Fibroblast of the aortic adventitia (primary cell): ENCODE data around the gene HNF1A. TPM values are rescaled to one million over a fixed set of nuclear protein-coding genes. Genes with fewer than 3 reads are reported as not detected.

Source experiments
- DNase-seq: peaks from one replicate; pipeline ENCODE4 v3.0.0-alpha.2; 2010; ENCODE audit warnings: low read depth
- H3K4me3 ChIP-seq: 2 replicates; pipeline ENCODE4 v1.5.1; 2011; ENCODE audit warnings: low read depth, mild to moderate bottlenecking, control low read depth, low read length, moderate library complexity
- total RNA-seq: library from RNA; depleted of rRNA; stranded (reverse); fragments of >200 nt; gene quantifications from 2 replicates; pipeline ENCODE4 v1.2.3, GENCODE V29; 2012; ENCODE audit warnings: low replicate concordance
- TF ChIP-seq, protein P1 (sequence below): IDR thresholded peaks from 2 replicates; pipeline ENCODE4 v1.5.1; 2011; ENCODE audit warnings: mild to moderate bottlenecking, low read length, control low read depth, inconsistent platforms; ENCODE audit not compliant: insufficient read depth

The HNF1A gene
- total RNA-seq, 1 donor: 0.09 TPM

DNA sequence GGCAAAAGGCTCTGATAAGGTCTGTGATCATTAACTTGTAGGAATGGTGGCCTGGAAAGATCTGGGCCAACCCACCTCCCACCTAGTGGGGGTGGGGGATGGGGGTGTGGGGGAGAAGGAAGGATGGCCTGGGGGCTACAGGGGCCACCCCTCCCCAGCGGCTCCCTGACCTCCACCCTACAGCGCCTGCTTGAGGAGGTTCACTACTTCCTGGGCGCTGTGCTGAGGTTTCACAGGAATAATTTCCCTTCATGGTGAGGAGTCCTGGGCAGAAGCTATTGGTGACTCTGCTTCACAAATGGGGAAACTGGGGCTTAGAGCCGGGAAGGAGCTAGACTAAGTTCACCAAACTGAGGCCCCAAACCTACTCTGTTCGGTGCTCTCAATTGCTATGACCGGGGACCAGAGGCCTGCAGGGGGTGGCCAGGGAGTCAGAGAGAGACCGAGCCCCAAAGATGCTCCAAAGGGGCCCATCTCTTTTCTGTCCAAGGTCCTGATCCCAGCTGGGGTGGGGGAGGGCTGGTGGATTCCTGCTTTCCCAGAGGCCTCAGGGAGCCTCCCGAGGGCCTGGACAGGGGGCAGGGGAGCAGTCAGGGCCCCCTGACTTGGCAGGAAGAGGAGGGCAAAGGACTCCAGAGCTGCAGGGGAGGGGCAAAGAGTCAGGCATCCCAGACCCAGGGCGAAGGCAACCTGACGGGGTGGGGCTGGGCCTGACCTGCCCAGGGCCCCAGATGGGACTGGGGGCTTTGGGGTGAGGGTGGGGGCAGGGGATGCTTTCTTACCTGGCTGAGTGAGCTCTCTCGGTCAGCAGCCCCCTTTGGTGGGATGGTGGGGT, 1.7 kb downstream of the HNF1A start:
- TF ChIP-seq, protein P1, sequence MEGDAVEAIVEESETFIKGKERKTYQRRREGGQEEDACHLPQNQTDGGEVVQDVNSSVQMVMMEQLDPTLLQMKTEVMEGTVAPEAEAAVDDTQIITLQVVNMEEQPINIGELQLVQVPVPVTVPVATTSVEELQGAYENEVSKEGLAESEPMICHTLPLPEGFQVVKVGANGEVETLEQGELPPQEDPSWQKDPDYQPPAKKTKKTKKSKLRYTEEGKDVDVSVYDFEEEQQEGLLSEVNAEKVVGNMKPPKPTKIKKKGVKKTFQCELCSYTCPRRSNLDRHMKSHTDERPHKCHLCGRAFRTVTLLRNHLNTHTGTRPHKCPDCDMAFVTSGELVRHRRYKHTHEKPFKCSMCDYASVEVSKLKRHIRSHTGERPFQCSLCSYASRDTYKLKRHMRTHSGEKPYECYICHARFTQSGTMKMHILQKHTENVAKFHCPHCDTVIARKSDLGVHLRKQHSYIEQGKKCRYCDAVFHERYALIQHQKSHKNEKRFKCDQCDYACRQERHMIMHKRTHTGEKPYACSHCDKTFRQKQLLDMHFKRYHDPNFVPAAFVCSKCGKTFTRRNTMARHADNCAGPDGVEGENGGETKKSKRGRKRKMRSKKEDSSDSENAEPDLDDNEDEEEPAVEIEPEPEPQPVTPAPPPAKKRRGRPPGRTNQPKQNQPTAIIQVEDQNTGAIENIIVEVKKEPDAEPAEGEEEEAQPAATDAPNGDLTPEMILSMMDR: no peak
- DNase-seq: no peak
- H3K4me3 ChIP-seq: no peak overlapping the region

DNA sequence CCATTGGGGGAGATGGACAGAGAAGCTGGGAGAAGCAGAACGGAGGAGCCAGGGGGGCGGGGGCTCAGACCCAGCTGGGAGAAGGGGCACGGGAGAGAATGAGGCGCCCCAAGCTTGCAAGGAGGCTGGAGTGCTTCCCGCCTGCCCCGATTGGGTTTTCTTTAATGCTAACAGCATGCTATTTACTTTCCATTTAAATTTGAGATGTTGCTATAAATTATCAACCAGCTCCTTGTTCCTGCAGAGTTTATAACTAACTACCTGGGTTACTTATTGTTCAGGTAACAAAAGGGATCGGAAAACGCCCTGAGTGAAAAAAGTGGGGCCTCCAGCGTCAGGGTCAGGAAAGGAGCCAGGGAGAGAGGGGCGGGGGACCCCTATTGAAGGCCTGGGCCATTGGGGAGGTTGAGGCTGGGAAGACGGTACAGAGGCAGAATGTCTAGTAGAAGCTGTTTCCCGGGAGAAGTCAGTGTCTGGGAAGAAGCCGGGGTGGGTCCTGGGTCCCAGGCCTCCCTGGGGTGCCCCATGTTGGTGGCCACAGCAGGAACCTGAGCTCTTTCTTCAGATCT, 2.5 kb downstream of the HNF1A start:
- H3K4me3 ChIP-seq: no peak overlapping the region
- no peak for DNase-seq
- TF ChIP-seq, protein P1: no peak

DNA sequence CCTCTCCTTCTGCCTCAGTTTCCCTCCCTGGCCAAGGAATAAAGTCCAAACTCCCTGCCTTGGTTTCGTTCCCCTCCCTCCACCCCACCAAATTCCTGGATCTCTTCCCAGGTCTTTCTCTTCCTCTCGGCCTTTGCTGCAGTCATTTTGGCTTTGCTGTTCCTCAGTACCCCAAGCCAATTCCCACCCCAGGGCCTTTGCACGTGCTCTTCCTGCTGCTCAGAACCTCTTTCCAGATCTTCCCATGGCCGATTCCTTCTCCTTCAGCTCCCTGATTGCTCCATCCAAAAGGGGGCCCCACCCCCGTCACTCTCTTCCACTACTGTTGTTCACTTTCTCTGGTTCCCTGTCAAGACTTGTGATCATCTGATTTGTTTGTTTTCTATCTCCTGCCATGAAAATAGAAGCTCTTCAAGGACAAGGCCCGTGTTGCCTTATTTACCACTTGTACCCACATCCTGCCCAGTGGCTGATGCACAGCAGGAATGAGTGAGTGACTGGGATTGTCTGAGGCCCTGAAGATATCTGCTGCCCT, 3.1 kb downstream of the HNF1A start:
- H3K4me3 ChIP-seq: no peak overlapping the region
- DNase-seq: no peak
- TF ChIP-seq, protein P1: no peak

DNA sequence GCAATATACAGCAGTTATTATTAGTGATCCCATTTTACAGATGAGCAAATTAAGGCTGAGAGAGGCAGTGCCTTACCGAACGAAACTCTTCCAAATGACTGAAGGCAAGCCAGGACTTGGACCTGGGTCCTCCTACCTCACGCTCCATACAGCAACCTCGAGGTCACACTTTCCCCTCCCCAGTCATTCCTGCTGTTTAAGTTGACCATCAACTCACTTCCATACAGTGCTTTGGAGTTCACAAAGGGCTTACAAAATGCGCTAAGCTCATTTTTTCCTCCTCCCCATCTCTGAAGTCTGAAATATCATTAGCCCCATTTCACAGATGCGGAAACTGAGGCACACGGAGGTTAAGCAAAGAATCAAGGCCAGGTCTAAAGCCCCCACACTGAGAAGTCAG, 4.3 kb downstream of the HNF1A start:
- no peak for DNase-seq
- TF ChIP-seq, protein P1: no peak
- H3K4me3 ChIP-seq: no peak overlapping the region

DNA sequence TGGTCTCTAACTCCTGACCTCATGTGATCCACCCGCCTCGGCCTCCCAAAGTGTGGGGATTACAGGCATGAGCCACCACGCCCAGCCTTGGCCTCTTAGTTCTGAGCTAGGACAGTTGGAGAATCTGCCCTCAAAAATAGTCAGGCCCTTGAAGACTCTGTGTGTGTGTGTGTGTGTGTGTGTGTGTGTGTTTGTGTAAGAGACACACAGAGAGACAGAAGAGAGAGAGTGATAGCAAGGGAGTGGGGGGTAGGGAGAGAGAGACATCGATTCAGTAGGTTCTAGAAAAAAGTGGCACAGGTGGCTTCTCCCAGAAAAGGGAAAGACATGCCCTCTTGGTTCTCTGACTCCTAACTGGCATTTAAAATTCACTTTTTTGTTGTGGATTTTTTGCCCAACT, 5.4 kb downstream of the HNF1A start:
- DNase-seq: no peak
- TF ChIP-seq, protein P1: no peak
- H3K4me3 ChIP-seq: no peak overlapping the region

DNA sequence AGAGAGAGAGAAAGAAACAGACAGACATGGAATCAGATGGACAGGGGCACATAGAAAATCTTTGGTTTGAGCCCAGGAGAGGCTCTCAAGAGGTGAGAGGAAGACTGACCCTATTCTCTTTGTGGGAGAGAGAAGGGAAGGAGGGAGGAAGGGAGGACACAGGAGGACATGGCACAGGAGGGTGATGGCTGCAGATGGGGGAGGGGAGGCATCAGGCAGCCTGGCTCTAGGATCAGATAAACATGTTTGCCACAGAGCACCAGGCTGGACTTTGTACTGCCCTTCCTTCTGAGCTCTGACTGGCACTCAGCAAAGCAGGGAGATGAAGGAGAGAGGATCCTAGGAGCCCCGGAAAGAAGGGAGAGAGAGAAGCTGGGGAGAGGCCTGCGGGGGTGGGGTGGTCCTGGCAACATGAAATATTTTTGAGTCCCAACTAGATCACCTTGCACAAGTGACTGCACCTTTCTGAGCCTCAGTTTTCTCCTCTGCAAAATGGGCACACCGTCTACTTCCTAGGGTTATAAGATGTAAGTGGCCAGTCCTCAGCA, 6.1 kb downstream of the HNF1A start:
- H3K4me3 ChIP-seq: no peak overlapping the region
- DNase-seq: no peak
- TF ChIP-seq, protein P1: no peak
